Measurements from ENCODE around the gene FBXO10.

- TF ChIP-seq, protein P1, sequence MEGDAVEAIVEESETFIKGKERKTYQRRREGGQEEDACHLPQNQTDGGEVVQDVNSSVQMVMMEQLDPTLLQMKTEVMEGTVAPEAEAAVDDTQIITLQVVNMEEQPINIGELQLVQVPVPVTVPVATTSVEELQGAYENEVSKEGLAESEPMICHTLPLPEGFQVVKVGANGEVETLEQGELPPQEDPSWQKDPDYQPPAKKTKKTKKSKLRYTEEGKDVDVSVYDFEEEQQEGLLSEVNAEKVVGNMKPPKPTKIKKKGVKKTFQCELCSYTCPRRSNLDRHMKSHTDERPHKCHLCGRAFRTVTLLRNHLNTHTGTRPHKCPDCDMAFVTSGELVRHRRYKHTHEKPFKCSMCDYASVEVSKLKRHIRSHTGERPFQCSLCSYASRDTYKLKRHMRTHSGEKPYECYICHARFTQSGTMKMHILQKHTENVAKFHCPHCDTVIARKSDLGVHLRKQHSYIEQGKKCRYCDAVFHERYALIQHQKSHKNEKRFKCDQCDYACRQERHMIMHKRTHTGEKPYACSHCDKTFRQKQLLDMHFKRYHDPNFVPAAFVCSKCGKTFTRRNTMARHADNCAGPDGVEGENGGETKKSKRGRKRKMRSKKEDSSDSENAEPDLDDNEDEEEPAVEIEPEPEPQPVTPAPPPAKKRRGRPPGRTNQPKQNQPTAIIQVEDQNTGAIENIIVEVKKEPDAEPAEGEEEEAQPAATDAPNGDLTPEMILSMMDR (IDR thresholded peaks at IDR 0.05; ENCODE audit: insufficient read depth, low read length) = no peak
- TF ChIP-seq, protein P2, sequence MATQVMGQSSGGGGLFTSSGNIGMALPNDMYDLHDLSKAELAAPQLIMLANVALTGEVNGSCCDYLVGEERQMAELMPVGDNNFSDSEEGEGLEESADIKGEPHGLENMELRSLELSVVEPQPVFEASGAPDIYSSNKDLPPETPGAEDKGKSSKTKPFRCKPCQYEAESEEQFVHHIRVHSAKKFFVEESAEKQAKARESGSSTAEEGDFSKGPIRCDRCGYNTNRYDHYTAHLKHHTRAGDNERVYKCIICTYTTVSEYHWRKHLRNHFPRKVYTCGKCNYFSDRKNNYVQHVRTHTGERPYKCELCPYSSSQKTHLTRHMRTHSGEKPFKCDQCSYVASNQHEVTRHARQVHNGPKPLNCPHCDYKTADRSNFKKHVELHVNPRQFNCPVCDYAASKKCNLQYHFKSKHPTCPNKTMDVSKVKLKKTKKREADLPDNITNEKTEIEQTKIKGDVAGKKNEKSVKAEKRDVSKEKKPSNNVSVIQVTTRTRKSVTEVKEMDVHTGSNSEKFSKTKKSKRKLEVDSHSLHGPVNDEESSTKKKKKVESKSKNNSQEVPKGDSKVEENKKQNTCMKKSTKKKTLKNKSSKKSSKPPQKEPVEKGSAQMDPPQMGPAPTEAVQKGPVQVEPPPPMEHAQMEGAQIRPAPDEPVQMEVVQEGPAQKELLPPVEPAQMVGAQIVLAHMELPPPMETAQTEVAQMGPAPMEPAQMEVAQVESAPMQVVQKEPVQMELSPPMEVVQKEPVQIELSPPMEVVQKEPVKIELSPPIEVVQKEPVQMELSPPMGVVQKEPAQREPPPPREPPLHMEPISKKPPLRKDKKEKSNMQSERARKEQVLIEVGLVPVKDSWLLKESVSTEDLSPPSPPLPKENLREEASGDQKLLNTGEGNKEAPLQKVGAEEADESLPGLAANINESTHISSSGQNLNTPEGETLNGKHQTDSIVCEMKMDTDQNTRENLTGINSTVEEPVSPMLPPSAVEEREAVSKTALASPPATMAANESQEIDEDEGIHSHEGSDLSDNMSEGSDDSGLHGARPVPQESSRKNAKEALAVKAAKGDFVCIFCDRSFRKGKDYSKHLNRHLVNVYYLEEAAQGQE (IDR thresholded peaks at IDR 0.05; ENCODE audit: insufficient replicate concordance, low read depth) = no peak
- TF ChIP-seq GABPA (IDR thresholded peaks at IDR 0.05; ENCODE audit: low read depth) (no peak), POLR2AphosphoS5 (IDR thresholded peaks at IDR 0.05; ENCODE audit: low read depth) (no peak), SPI1 (IDR thresholded peaks at IDR 0.05; ENCODE audit: borderline replicate concordance, low read depth) (no peak)
Observed at GRCh38 chr9:37555786-37556185, 20.4 kb downstream of the FBXO10 start.
